GM19328 (cell line): ENCODE measurements around the gene MMP28.

Source experiments
- ATAC-seq: cut with Tn5 transposase; IDR thresholded peaks from one replicate; pipeline ENCODE4 v1.9.1; 2021; ENCODE audit warnings: mild to moderate bottlenecking, moderate library complexity; ENCODE audit not compliant: unreplicated experiment

MMP28 gene

GRCh38 chr17:35745246-35745645 lies 50.2 kb downstream of the MMP28 start:
- ATAC-seq = no peak

GRCh38 chr17:35744830-35745229 lies 50.6 kb downstream of the MMP28 start:
- no peak for ATAC-seq

GRCh38 chr17:35743626-35744328 lies 51.7 kb downstream of the MMP28 start:
- no peak for ATAC-seq

- ATAC-seq = no peak
Observed at GRCh38 chr17:35742896-35743477, 52.5 kb downstream of the MMP28 start.

GRCh38 chr17:35742496-35742895 lies 52.9 kb downstream of the MMP28 start:
- ATAC-seq = no peak

DNA sequence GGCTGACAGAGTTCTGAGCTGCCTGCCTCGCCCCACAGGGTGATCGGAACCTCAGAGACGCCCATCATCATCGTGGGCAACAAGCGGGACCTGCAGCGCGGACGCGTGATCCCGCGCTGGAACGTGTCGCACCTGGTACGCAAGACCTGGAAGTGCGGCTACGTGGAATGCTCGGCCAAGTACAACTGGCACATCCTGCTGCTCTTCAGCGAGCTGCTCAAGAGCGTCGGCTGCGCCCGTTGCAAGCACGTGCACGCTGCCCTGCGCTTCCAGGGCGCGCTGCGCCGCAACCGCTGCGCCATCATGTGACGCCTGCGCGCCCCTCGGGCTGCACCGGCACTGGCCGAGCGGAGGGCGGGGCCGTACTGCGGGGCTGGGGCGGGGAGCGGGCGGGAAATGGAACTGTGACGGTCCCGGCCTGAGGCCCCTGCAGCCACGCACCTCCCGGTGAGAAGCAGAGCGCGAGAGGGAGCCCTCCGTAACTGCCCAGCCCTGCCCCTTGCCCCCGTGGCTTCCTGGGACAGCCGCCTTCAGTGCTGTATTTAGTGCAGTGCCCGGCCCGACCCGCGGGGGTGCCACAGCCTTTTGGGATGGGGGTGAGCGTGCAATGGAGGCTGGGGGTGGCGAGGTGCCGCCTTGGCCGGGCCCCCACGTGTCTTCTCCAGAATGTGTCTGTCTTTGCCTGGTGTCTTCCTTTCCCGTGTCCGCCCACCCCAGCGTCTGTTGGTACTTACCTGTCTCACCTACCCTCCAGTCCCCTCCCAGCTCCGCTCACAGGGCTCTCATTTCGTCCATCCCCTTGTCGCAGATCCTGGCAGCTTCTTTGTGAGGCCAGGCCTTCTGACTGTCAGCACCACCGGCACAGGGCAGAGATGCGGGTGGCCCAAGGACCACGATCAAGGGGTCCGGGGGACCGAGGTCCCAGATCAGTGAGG lies 54.2 kb downstream of the MMP28 start:
- ATAC-seq = no peak

- ATAC-seq = no peak
Observed at GRCh38 chr17:35740216-35740615, 55.2 kb downstream of the MMP28 start.

DNA sequence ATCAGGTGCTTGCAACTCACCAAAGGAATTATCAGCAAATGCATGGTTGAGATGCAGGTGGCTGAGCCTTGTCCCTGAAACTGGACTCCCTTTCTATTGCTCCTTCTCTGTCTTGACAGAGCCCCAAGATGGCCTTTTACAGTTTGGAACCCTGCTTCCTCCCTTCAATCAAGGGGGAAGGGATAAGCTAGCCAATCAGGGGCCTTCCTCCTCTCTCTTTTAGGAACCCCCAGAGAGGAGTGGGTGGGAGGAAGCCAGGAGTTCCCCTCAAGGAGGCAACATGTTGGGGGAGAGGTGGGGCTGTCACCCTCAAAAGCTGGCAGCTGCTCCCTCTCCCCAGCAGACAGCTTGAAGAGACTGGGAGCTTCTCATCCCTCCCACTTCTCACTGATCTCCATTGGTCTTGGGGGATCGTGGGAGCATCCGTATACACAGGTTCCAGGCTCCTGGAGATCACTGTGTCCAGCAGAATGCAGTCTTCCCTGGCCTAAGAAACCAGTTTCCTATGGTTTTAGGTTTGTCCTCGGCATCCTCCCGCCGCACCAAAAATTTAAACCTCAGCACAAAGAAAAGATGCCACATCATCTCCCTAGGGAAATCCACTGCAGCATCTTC lies 56.8 kb downstream of the MMP28 start:
- no peak for ATAC-seq

DNA sequence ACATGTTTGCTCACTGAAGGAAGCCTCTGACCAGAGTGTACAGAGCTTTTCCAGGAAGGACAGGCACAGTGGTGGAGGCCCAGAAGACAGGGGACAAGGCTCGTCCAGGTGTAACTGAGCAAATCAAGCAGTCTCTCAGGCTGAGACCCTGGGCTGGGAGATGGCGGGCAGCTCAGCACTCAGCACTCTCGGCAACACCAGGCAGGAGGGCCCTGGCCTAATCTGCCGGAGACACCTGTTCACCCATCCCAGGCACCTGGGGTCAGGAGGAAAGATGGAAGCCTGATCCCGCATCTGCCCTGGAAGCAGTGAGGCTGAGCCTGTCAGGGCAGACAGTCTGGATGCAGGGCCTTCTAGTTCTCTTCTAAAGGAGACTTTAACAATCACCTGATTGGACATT lies 59.2 kb downstream of the MMP28 start:
- ATAC-seq = no peak

GRCh38 chr17:35735036-35735805 lies 60.2 kb downstream of the MMP28 start:
- ATAC-seq = no peak

- ATAC-seq = no peak
Observed at GRCh38 chr17:35734396-35734795, 61.0 kb downstream of the MMP28 start.

- ATAC-seq = no peak
Observed at GRCh38 chr17:35733366-35733765, 62.1 kb downstream of the MMP28 start.

DNA sequence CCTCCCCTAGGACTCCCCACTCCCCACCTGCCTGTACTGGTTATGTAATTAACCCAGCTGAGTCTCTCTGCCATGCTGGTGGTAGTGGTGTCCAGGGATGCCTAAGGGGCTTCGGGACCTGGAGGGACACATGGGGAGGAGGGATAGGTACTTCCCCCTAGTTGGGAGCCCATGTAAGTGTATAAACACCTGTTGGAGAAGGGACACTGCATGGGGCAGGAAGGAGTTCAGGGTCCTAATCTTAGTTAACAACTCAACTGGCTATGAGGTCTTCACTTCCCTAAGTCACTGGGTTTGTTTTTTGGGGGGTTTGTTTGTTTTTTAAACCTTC lies 62.7 kb downstream of the MMP28 start:
- no peak for ATAC-seq

GRCh38 chr17:35731917-35732805 lies 63.3 kb downstream of the MMP28 start:
- ATAC-seq = no peak

GRCh38 chr17:35731239-35731916 lies 64.1 kb downstream of the MMP28 start, which contains the start of gene RASL10B:
TSS of gene RASL10B (plus strand) at chr17:35731639. CDS start at chr17:35735185, 3,546 bp downstream.
- no peak for ATAC-seq

- ATAC-seq = no peak
Observed at GRCh38 chr17:35730400-35731005, 64.9 kb downstream of the MMP28 start.

DNA sequence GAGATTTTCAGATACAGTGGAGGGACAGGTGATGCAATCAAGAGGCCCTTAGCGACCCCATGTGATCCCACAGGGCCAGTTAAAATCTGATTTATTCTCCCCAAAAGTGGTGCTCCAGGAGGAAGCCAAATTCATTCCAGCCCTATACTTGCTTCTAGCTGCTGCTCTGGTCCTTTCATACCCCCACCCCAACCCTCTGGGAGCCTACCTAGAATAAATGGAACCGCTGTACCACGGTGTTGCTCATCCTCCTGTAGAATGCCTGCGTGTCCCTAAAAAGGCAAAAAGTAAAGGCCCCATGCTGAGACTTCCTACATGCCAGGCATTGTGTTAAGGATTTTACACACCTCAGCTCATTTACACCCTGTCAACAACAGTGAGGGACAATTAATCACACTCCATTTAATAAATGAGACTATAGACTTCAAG lies 66.0 kb downstream of the MMP28 start:
- no peak for ATAC-seq

DNA sequence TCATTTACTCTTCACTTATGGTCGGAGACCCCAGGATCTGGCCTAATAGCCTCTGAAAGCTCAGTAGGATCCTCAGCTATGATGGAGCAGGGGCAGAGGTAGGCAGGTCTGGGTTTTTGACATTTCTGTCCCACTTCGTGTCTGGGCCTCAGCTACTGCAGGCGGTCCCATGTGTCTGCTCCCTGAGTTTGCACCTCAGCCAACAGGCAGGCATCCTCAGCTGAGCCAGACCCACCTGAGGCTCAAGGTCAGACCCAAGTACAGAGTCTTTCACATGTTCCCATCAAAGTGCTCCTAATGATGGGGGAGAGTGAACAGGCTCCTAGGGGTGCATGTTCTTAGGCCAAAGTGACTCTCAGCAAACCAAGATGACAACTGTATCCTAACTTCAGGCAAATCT lies 66.9 kb downstream of the MMP28 start:
- no peak for ATAC-seq

GRCh38 chr17:35727635-35728034 lies 67.8 kb downstream of the MMP28 start:
- no peak for ATAC-seq
